Hematopoietic multipotent progenitor cell (in vitro differentiated cells): Measurements from ENCODE around the gene CTSH. TPM values are rescaled to one million over a fixed set of nuclear protein-coding genes. Genes with fewer than 3 reads are reported as not detected.
"Not testable (repeated sequence)": the region's sequence is repeated elsewhere in the genome, so short reads cannot be mapped to it uniquely, and the experiment has no call there.

Experiments
- DNase-seq, 3 donors: peaks; one replicate each; pipeline ENCODE4 v3.0.0-alpha.2; 2011 to 2015; ENCODE audit warnings: low read depth in 2 of 3, low spot score in 2 of 3
- total RNA-seq: library from RNA; depleted of rRNA; stranded (reverse); fragments of >200 nt; gene quantifications from one replicate; pipeline ENCODE4 v1.2.3, GENCODE V29; 2012

The CTSH gene
- total RNA-seq, 1 donor = 2.4 TPM

GRCh38 chr15:78900819-78901533 lies 43.9 kb downstream of the CTSH start:
- DNase-seq = not testable (repeated sequence)

DNA sequence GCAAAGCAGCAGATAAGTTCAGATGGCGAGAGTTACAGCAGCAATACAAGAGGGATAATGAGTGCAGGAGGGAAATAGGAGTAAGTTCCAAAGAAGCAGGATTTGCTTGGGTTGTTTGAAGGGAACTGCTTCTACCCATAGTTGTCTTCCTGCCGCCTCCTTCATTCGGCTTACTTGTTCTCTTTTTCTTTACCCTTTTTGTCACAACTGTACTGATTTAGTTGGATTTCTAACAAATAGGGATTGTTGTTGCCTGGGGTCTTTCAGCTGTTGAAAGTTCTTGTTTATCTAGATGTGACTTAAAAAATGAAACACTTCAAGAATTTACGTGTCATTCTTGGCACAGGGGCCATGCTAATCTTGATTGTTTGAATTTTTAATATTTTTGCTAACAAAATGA lies 46.3 kb downstream of the CTSH start:
- no peak for DNase-seq

DNA sequence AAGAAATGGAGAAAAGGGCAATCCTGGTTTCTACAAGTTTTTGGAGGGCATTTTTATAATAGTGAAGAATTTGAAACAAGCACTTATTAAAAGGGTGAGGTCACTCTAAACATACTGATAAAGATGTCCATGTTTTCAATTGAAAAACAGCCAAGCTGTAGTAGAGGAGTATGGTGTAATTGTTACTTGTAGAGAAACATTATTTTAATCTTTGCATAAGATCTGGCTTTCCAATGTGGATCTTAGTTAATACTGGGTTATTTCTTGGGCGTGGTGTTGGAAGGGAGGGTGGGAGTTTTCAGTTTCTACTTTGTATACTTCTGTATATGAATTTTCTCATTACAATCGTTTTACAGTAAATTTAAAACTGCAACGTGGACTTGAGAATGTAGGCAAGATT lies 49.4 kb downstream of the CTSH start:
- DNase-seq = no peak

DNA sequence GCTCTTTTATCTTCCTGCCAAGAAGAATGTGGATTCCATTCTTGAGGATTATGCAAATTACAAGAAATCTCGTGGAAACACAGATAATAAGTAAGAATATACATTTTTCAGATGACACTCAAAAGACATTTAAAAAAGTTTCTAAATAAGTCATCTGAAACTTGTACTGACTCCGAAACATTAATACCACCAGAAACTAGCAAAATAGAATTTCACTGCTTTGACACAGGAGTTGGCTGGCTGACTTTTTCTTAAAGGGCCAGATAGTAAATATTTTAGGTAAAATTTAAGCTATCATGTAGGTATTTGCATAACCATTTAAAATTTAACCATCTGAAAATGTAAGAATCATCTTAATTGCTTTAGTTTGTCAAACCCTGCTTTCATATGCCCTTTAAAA lies 51.3 kb downstream of the CTSH start:
- DNase-seq = no peak

DNA sequence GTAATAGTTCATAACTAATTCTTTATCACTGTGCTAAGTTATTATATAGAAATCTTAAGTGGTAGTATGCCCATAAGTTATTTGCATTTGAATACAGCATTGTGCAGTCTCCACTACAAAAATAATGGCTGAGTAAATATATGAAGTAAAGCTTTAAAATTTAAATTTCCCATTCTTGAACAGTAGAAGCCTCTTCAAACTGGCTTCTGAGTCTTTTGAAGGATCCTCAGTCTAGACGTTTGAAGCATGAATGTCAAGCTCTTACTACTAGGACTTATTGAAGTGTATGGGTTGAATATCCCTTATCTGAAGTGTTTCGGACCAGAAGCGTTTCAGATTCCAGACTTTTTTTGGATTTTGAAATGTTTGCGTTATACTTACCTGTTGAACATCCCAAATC lies 55.8 kb downstream of the CTSH start:
- no peak for DNase-seq

GRCh38 chr15:78881681-78882080 lies 63.2 kb downstream of the CTSH start:
- DNase-seq = no peak

DNA sequence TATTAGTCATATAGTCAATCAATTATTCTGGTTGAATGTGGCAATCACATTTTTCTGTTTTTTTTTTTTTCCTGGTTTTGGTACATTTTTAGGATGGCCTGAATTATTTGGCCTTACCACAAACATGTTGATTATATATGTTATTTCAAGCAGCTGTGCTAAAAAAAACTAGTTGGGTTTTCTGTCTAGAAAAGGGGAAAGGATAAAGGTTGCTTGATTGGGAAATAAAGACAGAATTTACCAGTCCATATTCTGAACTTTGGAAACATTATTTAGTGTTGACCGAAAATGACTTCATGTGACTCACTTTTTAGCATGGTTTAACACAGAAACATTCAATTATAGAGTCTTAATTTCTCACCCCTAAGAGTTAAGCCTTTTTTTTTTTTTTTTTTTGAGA lies 64.0 kb downstream of the CTSH start:
- DNase-seq = no peak

GRCh38 chr15:78880242-78880533 lies 64.7 kb downstream of the CTSH start:
- DNase-seq = no peak

DNA sequence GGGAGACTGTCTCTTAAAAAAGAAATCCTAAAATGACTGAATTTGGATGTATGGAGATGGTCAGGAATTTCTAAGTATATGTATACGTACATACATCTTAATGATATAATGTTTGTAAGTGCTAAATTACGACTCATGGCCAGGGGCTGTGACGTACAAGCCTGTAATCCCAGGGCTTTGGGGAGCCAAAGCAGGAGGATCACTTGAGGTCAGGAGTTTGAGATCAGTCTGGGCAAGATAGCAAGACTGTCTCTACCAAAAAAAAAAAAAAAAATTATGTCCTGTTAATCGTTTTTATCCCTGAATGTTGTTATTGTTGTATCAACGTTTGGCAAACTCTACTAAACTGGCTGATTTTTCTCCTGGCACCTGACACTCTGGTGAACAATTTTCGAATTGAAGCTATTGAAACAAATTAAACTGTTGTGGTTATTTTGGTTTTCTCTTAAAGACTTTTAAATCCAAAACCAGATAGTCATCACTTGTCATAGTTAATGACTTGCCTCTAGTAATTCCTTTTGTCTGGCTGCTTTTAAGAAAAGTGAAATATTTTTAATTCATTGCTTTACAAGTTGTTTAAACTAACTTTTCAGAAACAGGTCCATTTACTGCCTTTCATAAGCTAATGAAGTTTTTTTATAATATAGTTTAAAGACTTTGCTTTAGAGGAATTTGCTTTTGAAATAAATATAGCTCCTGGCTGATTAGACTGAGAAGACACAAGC lies 65.2 kb downstream of the CTSH start:
- no peak for DNase-seq

DNA sequence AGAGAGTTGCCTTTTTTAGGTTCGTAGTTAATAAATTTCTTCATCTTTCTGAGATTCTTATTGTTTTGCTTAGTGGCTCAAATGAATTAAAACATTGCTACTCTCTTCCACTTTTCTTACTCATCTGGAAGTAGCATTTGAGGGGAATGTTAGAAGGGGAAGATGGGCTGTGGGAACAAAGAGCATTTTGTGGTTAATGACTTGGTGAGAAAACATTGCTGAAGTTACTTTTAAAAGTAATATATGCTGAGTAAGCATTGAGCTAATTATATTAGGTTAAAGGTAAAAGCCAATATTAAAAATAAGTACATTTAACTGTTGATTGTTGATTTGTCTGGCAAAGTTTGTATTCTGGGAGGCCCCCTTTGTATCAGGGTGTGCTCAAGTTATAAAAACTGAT lies 66.5 kb downstream of the CTSH start:
- DNase-seq = no peak

DNA sequence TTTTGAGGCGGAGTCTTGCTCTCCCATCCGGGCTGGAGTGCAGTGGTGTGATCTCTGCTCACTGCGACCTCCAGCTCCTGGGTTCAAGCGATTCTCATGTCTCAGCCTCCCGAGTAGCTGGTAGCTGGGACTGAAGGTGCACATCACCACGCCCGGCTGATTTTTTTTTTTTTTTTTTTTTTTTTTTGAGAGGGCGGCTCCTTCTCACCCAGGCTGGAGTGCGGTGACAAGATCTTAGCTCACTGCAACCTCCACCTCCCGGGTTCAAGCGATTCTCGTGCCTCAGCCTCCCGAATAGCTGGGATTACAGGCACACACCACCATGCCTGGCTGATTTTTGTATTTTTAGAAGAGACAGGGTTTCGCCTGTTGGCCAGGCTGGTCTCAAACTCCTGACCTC lies 67.9 kb downstream of the CTSH start:
- DNase-seq = not testable (repeated sequence)

DNA sequence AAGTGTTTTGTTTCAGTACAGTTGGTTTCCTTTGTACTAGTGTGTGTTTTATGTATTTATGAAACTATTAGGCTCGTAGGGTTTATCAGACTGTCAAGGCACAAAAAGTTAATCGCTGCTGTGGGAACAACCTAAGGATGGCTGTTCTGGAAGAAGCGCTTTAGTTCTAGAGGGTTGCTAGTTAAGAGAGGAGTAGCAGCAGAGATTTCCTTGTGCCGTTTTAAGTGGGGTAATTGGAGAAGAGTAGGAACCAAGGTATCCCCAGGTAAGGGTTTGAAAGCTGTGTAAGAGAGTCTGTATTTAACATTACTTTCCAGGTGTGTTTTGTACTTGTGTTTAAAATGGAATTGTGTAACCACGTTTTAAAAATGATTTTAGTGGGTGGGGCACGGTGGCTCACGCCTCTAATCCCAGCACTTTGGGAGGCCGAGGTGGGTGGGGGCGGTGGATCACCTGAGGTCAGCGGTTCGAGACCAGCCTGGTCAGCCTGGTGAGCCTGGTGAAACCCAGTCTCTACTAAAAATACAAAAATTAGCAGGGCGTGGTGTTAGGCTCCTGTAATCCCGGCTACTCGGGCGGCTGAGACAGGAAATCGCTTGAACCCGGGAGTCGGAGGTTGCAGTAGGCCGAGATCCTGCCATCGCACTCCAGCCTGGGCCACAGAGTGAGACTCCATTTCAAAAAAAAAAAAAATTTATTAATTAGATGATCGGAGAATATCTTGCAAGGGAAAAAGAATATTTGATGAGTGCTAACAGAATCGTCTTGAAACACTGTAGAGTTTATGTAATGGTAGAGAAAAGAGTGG lies 69.5 kb downstream of the CTSH start:
- DNase-seq = no peak

- DNase-seq = peak in 2 of 3 donors; percentile 15 to 28
Measured at GRCh38 chr15:78873793-78874765, 70.8 kb downstream of the CTSH start.

GRCh38 chr15:78872972-78873792 lies 71.7 kb downstream of the CTSH start:
- DNase-seq = peak; percentile 75 to 96 (median 96)

DNA sequence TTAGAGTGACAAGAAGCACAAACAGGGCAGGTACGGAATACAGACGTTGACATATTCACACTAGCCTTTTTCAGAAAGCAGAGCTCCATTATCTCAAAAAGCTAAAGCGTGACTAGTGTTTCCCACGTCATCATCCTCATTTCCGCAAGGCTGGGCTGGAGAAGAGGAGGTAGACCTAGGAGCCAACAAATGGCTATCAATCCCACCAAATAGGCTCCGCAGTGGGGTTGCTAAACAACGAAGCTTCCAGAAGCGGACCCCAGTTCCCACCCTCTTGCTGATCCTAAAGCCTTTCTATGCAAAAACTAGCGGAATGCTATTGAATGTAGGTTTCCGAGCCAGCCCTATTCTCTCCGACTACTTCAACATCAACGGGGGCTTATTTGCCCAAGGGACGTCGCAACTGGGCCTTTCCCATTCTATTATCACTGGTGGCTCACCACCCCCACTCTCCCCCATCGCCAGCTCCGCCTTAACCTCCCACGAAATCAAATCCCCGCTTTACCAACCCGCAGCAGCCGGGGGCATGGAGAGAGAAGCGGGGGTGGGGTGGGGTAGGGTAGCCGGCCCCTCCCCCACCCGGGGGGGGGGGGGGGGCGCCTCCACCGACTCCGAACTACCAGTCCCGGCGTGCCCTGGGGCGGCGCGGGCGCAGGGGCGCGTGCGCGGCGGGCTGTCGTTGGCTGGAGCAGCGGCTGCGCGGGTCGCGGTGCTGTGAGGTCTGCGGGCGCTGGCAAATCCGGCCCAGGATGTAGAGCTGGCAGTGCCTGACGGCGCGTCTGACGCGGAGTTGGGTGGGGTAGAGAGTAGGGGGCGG lies 72.5 kb downstream of the CTSH start, which contains the start of gene MORF4L1:
MORF4L1 (plus strand) TSS at position 736 of the 817 bp plus-strand sequence. CDS start 128 bp downstream, outside the sequence.
- peak; percentile 90 to 97 (median 97) for DNase-seq

DNA sequence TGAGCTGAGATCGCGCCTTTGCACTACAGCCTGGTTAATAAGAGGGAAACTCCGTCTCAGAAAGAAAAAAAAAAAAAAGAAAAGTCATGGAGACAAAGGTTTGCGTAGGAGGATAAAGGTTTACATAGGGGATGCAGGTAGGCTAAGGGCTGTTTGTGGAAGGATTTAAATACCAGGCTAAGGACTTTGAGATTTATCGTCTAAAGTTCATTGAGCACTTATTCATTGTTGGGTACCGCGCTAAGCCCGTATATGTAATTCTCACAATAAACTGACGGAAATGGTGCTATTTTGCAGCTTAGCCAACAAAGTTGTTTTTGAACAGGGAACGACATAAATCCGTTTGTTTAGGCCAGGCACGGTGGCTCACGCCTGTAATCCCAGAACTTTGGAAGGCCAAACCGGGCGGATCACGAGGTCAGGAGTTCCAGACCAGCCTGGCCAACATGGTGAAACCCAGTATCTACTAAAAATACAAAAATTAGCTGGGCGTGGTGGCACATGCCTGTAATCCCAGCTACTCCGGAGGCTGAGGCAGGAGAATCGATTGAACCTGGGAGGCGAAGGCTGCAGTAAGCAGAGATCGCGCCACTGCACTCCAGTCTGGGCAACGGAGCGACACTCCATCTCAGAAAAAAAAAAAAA lies 73.2 kb downstream of the CTSH start:
- DNase-seq = not testable (repeated sequence)
